NCI-H524 (cell line): ENCODE measurements around the gene LELP1.
A peak's percentile ranks its signal among the peaks of the same experiment; 100 is the strongest.

ENCODE experiments used
- DNase-seq, 2 experiments: peaks; one replicate each; lab custom pipeline; 2025; lab: John Stamatoyannopoulos, UW

LELP1 gene

DNA sequence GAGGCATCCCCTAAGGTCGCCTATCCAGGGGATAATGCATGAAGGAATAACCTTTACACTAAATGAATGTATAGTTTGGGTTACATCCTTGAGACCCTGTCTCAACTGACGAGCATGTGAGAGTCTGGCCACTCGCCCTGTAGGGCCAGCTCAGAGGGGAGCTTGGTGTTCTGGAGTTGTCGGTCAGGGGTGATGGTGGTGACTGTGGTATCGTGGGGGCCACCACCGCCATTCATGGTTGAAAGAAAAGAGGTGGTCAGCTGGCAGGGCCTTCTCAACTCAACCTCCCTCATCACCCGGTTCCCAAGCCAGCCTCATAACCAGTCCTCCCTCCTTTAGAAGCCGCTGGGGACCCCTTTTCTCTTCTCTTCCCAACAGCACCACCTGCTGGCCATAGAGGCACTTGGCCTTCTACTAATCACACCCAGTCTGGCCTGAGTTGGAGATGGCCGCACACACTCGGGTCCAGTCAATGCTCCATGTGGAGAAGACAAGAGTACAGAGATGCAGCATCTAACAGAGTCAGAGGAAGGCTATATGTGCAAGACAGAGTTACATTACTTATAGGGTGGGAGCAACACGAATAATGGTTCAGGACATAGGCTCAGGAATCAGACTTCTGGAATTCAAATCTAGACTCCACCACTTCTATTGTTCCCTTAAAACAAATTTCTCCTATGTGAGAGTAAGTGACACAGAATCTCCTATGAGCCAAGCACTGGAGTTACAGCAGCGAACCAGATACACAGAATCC is 26.0 kb downstream of the LELP1 start:
- peak in 1 of 2 experiments; percentile 30 for DNase-seq

DNA sequence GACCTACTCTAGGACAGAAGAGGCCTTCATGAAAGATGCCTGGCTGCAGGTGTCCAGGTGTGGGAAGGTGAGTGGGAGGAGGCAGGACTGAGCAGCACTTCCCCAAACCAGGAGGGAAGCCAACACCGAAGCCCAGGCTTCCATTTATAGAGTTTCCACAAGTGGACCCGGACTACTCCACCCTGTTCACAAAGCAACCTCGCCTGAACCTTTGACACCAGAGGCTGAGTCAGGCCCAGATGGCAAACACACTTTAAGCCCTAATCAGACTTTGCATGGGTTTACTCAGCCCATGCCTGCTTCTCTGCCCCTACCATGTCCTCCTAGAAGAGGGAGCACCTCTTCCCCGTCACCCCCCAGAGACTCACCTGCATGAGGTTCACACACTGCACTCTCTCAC is 28.1 kb downstream of the LELP1 start:
- no peak for DNase-seq

DNA sequence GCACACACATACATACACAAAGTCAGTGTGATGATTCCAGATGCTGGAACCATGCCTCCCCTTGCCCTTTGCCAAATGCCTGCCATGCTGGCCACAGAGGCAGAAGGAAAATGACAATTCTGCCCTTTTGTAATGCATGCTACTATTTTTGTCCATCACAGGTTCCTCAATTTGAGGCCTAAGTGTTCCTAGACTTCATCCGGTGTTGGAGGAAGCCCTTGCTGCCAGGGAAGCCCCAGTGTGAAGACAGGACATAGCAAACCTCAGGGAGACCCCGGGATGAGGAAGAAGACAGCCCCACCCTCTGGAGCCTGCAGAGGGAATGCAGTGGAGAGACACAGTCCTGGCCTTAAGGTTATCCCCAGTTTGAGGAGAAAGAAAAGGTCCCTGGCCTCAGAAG is 28.6 kb downstream of the LELP1 start:
- DNase-seq: no peak

DNA sequence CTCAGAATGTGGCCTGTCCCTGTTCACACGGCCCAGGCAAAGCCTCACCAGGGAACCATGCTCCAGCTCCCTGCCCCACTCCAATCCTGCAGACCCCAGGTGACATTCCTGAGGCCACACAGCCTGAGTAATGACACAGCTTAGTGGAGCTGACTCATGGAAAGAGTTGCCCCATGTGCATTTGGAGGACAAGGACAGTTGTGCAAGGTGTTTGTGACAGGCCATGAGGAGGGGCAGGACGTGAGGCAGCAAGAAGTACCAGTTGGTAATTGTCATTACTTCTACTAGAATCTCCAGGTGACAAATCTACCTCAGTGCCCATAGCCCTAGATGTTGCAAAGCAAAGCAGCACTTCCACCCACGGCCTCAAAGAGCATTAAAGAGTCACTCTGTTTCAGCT is 29.3 kb downstream of the LELP1 start:
- DNase-seq: no peak

GRCh38 chr1:153233448-153233847 is 30.2 kb downstream of the LELP1 start:
- no peak for DNase-seq

DNA sequence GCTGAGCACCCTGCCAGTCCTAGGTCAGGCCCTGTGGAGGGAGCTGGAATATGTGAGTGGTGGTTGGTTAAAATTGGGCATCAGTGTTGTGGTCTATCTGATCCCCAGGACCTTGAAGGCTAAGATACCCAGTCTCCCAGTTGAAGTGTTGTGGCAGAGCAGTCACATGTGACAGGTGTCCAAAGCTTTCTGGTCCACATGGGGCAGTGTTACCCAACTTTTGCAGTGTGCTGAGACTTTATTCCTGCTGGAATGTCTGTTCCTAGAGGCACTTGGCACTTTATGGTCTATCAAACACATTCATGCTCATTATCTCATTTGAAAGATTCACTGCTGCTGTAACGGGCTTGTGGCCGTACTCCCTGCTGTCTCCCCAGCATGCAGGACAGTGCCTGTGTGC is 35.3 kb downstream of the LELP1 start:
- peak in 1 of 2 experiments; percentile 48 for DNase-seq

DNA sequence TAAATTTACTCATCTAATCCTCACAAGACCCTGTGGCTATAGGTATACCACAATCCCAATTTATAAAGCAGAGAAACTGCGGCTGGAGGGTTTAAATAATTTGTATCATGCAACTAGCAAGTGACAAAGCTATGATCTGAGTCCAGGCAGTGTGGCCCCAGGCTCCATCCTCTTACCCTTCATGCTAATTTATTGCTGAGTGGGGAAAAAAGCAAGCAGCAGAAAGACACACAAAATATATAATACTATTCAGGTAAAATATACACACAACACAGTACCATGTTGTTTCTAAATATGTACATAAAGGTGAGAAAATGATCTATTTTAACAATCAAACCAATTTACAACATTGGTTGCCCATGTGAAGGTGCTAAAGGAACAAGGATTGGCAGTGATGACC is 38.9 kb downstream of the LELP1 start:
- DNase-seq: no peak

DNA sequence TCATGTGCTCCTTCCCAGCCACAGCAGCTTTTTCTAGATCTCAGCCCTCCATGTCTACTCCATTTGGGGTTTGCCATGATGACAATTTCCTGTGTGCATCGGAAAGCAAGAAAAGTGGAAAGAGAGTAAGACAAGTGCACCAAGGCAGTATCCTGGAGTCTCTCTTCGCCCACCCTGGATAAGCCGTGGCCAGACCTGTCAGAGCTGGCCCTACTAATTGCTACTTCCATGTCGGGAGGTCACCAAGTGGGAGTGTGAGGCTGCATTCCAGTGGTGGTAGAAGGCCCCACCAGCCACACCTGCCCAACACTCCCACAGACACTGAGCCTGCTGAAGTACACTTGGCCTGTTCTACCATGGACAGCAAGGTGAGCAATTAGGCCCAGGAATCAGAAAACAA is 42.2 kb downstream of the LELP1 start:
- DNase-seq: no peak

DNA sequence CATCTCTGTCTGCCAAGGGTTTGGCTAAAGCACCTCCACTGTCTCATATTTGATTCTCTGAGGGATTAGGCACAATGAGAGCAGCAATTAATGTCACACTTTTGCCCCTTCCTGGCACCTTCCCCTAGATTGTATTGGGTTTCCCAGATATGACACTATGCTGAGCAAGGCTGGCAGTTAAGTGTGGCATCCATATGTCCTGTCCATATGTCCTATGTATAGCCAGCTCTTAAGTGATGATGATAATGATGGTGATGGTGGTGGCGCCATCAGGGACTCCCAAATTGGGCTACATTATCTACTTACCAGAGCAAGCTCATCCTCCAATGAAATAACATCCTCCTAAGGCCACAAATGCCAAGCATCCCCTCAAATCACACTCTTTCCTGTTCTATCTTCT is 42.8 kb downstream of the LELP1 start:
- peak; percentile 89 to 94 for DNase-seq

DNA sequence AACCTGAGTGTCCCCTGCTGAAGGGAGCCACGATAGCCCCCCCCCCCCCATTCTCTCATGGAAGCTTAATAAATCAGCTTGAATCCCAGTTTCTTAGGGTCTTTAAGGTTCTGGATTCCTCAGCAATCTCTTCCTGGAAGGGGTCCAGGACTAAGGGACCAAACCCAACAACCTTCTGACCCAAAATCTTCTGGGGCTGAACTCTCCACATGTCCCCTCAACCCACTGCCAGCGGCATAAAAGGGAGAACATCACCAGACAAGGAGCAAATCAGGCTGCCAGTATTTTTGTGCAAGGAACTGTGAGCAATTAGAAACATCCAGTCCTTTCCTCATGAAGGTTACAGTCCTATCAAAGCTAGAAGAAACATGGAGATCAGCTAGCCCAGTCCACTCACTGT is 43.6 kb downstream of the LELP1 start:
- DNase-seq: no peak

DNA sequence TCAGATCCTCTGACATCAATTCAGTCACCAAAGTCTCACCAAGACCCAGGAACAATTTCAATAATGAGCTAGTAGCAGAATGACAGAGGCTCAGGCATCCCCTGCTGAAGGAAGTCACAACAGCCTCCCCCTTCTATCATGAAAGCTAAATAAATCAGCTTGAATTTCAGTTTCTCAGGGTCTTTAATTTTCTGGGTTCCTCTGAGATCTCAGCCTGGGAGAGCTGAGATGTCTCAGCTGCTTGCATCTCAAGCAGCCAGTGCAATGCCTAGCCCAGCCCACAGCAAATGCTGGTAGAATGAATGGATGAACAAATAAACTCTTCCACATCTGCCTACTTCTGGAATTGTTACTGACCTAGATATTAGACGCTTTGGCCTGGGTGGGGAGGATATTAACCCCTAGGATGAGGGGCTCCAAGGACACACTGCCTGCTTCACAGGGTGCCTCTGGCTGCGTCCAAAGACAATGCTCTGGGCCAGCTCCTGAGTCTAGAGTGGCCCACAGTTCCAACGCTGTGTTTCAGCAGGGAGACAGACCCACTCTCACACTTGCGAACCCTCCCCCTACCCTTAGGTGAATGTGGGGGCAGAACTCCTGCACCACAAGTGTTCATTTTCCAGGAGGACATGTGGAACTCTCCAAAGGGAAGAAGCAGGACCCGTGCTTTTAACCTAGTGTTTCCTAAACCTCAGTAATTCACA is 45.1 kb downstream of the LELP1 start:
- no peak for DNase-seq

DNA sequence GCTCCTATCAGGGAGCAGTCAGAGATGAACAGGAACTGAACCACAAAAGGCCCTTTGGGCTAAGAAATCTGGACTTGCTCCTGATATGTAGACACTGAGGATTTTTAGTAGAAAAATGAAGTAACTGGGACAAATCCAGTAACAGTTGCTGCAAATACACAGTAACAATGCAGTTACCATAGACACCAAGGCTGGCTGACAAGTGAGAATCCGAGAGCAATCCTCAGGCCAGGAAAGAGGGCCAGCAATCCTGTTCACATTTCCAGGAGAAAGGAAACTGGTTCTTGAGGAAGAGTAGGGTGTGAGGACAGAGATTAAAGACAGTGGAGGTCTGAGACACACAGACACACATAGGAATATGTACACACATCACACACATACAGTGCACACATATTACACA is 46.9 kb downstream of the LELP1 start:
- DNase-seq: no peak

GRCh38 chr1:153251087-153251486 is 47.9 kb downstream of the LELP1 start:
- no peak for DNase-seq

- DNase-seq: no peak
Measured at GRCh38 chr1:153251562-153251961, 48.3 kb downstream of the LELP1 start.

- peak; percentile 56 to 81 for DNase-seq
Measured at GRCh38 chr1:153251988-153252387, 48.8 kb downstream of the LELP1 start.

GRCh38 chr1:153253076-153253475 is 49.8 kb downstream of the LELP1 start:
- no peak for DNase-seq

DNA sequence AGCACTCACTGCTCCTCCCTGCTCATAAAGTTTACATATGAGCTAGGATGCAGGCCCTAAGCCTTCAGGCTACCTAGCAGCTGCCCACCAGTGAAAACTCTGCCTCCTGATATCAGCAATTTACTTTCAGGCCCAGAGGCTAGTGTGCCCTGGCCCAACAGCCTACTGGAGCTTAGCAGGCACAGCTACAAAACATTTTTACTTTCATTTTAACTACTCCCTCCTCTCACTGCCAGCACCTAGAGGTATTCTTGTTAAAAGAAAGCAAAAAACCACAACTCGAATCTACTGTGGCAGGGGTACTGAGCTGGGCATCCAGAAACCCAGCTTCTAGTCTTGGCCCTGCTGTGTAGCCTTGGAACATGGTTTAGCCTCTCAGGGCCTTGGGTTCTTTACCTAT is 50.5 kb downstream of the LELP1 start:
- DNase-seq: no peak
